ENCODE results near the gene PRTFDC1.

GRCh38 chr10:24916365-24916764 lies 36.0 kb downstream of the PRTFDC1 start:
- no peak for TF ChIP-seq CTCF (IDR thresholded peaks at IDR 0.05)
- no peak for TF ChIP-seq POLR2A (IDR thresholded peaks at IDR 0.05)

Data from esophagus squamous epithelium (tissue), 4 donors.